ENCODE data around the gene ARSG. TPM values are rescaled to one million over a fixed set of nuclear protein-coding genes. Genes with fewer than 3 reads are reported as not detected.

The ARSG gene
- polyA plus RNA-seq, 2 of the 4 experiments (the other 2 are of a cell fraction) = 0.57 to 1.7 TPM

GRCh38 chr17:68301438-68301959 lies 10.2 kb downstream of the ARSG start:
- ChIA-PET POLR2A (no interaction called here), CTCF (interaction anchor here (0.6 to 1.0 kb wide), 2 partner anchors 38 to 125 kb away, joined by 3 to 5 read pairs; no protein-coding TSS in a partner anchor)
- TF ChIP-seq HDAC2 (IDR thresholded peaks at IDR 0.05) (no peak), EP300 (IDR thresholded peaks at IDR 0.05) (no peak), HEYL (CRISPR knock-in tag; IDR thresholded peaks at IDR 0.05) (no peak), HOXB5 (CRISPR knock-in tag; IDR thresholded peaks at IDR 0.05) (no peak), POLR2A (IDR thresholded peaks at IDR 0.05; ENCODE audit: low read length) (no peak), EHF (CRISPR knock-in tag; IDR thresholded peaks at IDR 0.05) (no peak), CHD4 (IDR thresholded peaks at IDR 0.05; ENCODE audit: borderline replicate concordance) (no peak), FOXS1 (CRISPR knock-in tag; IDR thresholded peaks at IDR 0.05) (no peak), ESRRA (IDR thresholded peaks at IDR 0.05; ENCODE audit: borderline replicate concordance, low read length) (no peak), CBX2 (IDR thresholded peaks at IDR 0.05; ENCODE audit: borderline replicate concordance, low read depth) (no peak), CHD2 (IDR thresholded peaks at IDR 0.05; ENCODE audit: low read length, partially characterized antibody) (no peak), RAD21 (conservative IDR thresholded peaks at IDR 0.05 in 1 of 2, IDR thresholded peaks at IDR 0.05 in 1 of 2) (no peak)
- TF ChIP-seq, protein P1, sequence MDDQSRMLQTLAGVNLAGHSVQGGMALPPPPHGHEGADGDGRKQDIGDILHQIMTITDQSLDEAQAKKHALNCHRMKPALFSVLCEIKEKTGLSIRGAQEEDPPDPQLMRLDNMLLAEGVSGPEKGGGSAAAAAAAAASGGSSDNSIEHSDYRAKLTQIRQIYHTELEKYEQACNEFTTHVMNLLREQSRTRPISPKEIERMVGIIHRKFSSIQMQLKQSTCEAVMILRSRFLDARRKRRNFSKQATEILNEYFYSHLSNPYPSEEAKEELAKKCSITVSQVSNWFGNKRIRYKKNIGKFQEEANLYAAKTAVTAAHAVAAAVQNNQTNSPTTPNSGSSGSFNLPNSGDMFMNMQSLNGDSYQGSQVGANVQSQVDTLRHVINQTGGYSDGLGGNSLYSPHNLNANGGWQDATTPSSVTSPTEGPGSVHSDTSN (IDR thresholded peaks at IDR 0.05) = no peak
- no peaks in the 10 kb centered on the region for H3K9me3 ChIP-seq
- peaks cover 7% of the 10 kb centered on the region; the same call in 1 of the 3 replicates for H3K4me1 ChIP-seq
- whole genome bisulfite sequencing (ENCODE audit: missing lambda C conversion rate) = 63% methylated on average over 9 of the region's 9 CpGs
- ATAC-seq = peak in 1 of 2 experiments; percentile 25; a peak in 1 of 6 replicates
- no peak for FAIRE-seq
- H3K4me2 ChIP-seq = no peak overlapping the region
- H3K27ac ChIP-seq = no peak overlapping the region
- no peak overlapping the region for H3K4me3 ChIP-seq
- no peak for DNase-seq (ENCODE audit: low read depth in 1 of 2, low spot score in 1 of 2)

GRCh38 chr17:68302066-68302564 lies 10.8 kb downstream of the ARSG start:
- H3K4me3 ChIP-seq = no peak overlapping the region
- H3K4me2 ChIP-seq = no peak overlapping the region
- no peak overlapping the region for H3K27ac ChIP-seq
- no peak for DNase-seq (ENCODE audit: low read depth in 1 of 2, low spot score in 1 of 2)
- peaks cover 7% of the 10 kb centered on the region; the same call in 1 of the 3 replicates for H3K4me1 ChIP-seq
- ChIA-PET POLR2A (no interaction called here), CTCF (interaction anchor here (0.6 to 2.0 kb wide), 2 partner anchors 97 to 131 kb away, joined by 5 to 7 read pairs; no protein-coding TSS in a partner anchor)
- FAIRE-seq = no peak
- TF ChIP-seq CBX8 (IDR thresholded peaks at IDR 0.05) (no peak), EP300 (IDR thresholded peaks at IDR 0.05) (no peak), FOSB (CRISPR knock-in tag; IDR thresholded peaks at IDR 0.05) (no peak), EHF (CRISPR knock-in tag; IDR thresholded peaks at IDR 0.05) (no peak), TFCP2L1 (CRISPR knock-in tag; IDR thresholded peaks at IDR 0.05) (no peak), NFE2L2 (conservative IDR thresholded peaks at IDR 0.05; ENCODE audit: low read length) (no peak), NR3C1 (IDR thresholded peaks at IDR 0.05) (no peak), ESRRA (IDR thresholded peaks at IDR 0.05; ENCODE audit: borderline replicate concordance, low read length) (no peak), HDAC2 (IDR thresholded peaks at IDR 0.05) (no peak), ELK1 (IDR thresholded peaks at IDR 0.05; ENCODE audit: low read depth, low read length) (no peak), EHMT2 (IDR thresholded peaks at IDR 0.05; ENCODE audit: low read depth) (no peak), SMC3 (IDR thresholded peaks at IDR 0.05) (no peak), FOSL2 (IDR thresholded peaks at IDR 0.05) (no peak), FOSL2 (CRISPR knock-in tag; IDR thresholded peaks at IDR 0.05) (no peak), FOXS1 (CRISPR knock-in tag; IDR thresholded peaks at IDR 0.05) (no peak), CHD2 (IDR thresholded peaks at IDR 0.05; ENCODE audit: low read length, partially characterized antibody) (no peak), MAZ (IDR thresholded peaks at IDR 0.05; ENCODE audit: borderline replicate concordance, low read depth, low read length) (no peak), JUNB (IDR thresholded peaks at IDR 0.05) (no peak), CEBPB (IDR thresholded peaks at IDR 0.05) (no peak)
- TF ChIP-seq, protein P2, sequence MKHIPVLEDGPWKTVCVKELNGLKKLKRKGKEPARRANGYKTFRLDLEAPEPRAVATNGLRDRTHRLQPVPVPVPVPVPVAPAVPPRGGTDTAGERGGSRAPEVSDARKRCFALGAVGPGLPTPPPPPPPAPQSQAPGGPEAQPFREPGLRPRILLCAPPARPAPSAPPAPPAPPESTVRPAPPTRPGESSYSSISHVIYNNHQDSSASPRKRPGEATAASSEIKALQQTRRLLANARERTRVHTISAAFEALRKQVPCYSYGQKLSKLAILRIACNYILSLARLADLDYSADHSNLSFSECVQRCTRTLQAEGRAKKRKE (CRISPR knock-in tag; IDR thresholded peaks at IDR 0.05; ENCODE audit: low read depth) = no peak
- no peaks in the 10 kb centered on the region for H3K9me3 ChIP-seq
- 66% methylated on average over 10 of the region's 10 CpGs for WGBS (ENCODE audit: missing lambda C conversion rate)
- peak in 1 of 2 experiments; percentile 19; a peak in 1 of 6 replicates for ATAC-seq
